HepG2 (cell line): ENCODE results near the gene FUT3. TPM values are rescaled to one million over a fixed set of nuclear protein-coding genes. Genes with fewer than 3 reads are reported as not detected.
A peak's percentile ranks its signal among the peaks of the same experiment; 100 is the strongest.

ENCODE experiments used
- BATF2 ChIP-seq: sonication (generic); formaldehyde crosslinking; IDR thresholded peaks from 2 replicates; pipeline ENCODE4 v1.8.0; 2022; ENCODE audit warnings: mild to moderate bottlenecking, missing genetic modification reagents, moderate library complexity
- ETV5 ChIP-seq: IDR thresholded peaks from 2 replicates; pipeline ENCODE4 v1.6.1; 2018; ENCODE audit warnings: missing biosample characterization, missing genetic modification reagents, inconsistent platforms, borderline replicate concordance
- HMGXB4 ChIP-seq, 2 experiments: sonication (generic) in 1 of 2; formaldehyde crosslinking in 1 of 2; IDR thresholded peaks; 2 replicates each; pipeline versions ENCODE4 v1.4.0 to v1.6.1; 2018 to 2020; ENCODE audit warnings: missing genetic modification reagents in 2 of 2, borderline replicate concordance in 1 of 2, low read depth in 1 of 2, mild to moderate bottlenecking in 1 of 2, missing biosample characterization in 1 of 2
- KLF6 ChIP-seq: IDR thresholded peaks from 2 replicates; pipeline ENCODE4 v1.8.0; 2016; ENCODE audit warnings: missing biosample characterization, missing genetic modification reagents
- SAFB2 ChIP-seq: sonication (generic); formaldehyde crosslinking; IDR thresholded peaks from 2 replicates; pipeline ENCODE4 v1.5.1; 2020; ENCODE audit warnings: missing genetic modification reagents, low read depth, mild to moderate bottlenecking, borderline replicate concordance
- SALL2 ChIP-seq: sonication (generic); formaldehyde crosslinking; IDR thresholded peaks from 2 replicates; pipeline ENCODE4 v1.8.1; 2023; ENCODE audit warnings: mild to moderate bottlenecking, missing genetic modification reagents, inconsistent platforms
- SOX13 ChIP-seq, 3 experiments: fragments of 450-650 bp in 1 of 3; sonication (generic) in 1 of 3; formaldehyde crosslinking in 1 of 3; IDR thresholded peaks in 2 of 3; conservative IDR thresholded peaks in 1 of 3; 2 replicates each; pipeline versions ENCODE4 v1.5.0 to v1.6.1; 2016 to 2020; ENCODE audit warnings: antibody characterized with exemption in 1 of 3, mild to moderate bottlenecking in 1 of 3, missing compliant biosample characterization in 1 of 3, missing genetic modification reagents in 1 of 3, moderate library complexity in 1 of 3
- STAT5B ChIP-seq: sonication (generic); formaldehyde crosslinking; IDR thresholded peaks from 2 replicates; pipeline ENCODE4 v1.4.0; 2020; ENCODE audit warnings: missing genetic modification reagents
- ZC3H13 ChIP-seq: sonication (generic); formaldehyde crosslinking; IDR thresholded peaks from 2 replicates; pipeline ENCODE4 v1.8.1; 2023; ENCODE audit warnings: mild to moderate bottlenecking, missing genetic modification reagents, moderate library complexity
- ZNF572 ChIP-seq: sonication (generic); formaldehyde crosslinking; IDR thresholded peaks from 2 replicates; pipeline ENCODE4 v1.5.1; 2020; ENCODE audit warnings: mild to moderate bottlenecking, missing genetic modification reagents
- ZNF816 ChIP-seq: sonication (generic); formaldehyde crosslinking; IDR thresholded peaks from 2 replicates; pipeline ENCODE4 v1.8.0; 2022; ENCODE audit warnings: missing genetic modification reagents, mild to moderate bottlenecking, borderline replicate concordance
- polyA plus RNA-seq, 8 experiments: library from polyadenylated mRNA; depleted of rRNA in 3 of 8; stranded (reverse) in 7 of 8; unstranded in 1 of 8; fragments of >200 nt; fragmentation: Illumina TruSeq in 4 of 8; extraction: Trizol in 4 of 8; gene quantifications; 2 replicates each; pipeline versions ENCODE4 v1.2.1 to v1.2.3, GENCODE V29; 2011 to 2016; ENCODE audit warnings: low read depth in 4 of 8, missing spikeins in 1 of 8, mixed read lengths in 1 of 8; ENCODE audit not compliant: insufficient read depth in 1 of 8
- total RNA-seq, 5 experiments: library from RNA; depleted of rRNA; stranded (reverse); fragments of >200 nt; fragmentation: Illumina TruSeq; extraction: Trizol; gene quantifications; 2 replicates each; pipeline ENCODE4 v1.2.3, GENCODE V29; 2016; ENCODE audit warnings: low read depth in 1 of 5
- TF ChIP-seq, protein P1 (sequence below): sonication (generic); formaldehyde crosslinking; IDR thresholded peaks from 2 replicates; pipeline ENCODE4 v1.4.0; 2020; ENCODE audit warnings: missing genetic modification reagents
- TF ChIP-seq, protein P2 (sequence below): sonication (generic); formaldehyde crosslinking; IDR thresholded peaks from 2 replicates; pipeline ENCODE4 v1.4.0; 2020; ENCODE audit warnings: low read depth, mild to moderate bottlenecking, missing genetic modification reagents
- TF ChIP-seq, protein P3 (sequence below): sonication (generic); formaldehyde crosslinking; IDR thresholded peaks from 2 replicates; pipeline ENCODE4 v1.5.0; 2020; ENCODE audit warnings: mild to moderate bottlenecking, missing genetic modification reagents, borderline replicate concordance
- TF ChIP-seq, protein P4 (sequence below): sonication (generic); formaldehyde crosslinking; IDR thresholded peaks from 2 replicates; pipeline ENCODE4 v1.4.0; 2020; ENCODE audit warnings: missing genetic modification reagents, borderline replicate concordance

FUT3 gene
- total and polyA plus RNA-seq, 2 of the 13 experiments (the other 11 are each of a cell fraction or from before 2014, with no cell fraction given) = 0.53 to 1.1 TPM

GRCh38 chr19:5800361-5801270 is 50.6 kb downstream of the FUT3 start (continued):
- TF ChIP-seq HMGXB4 (CRISPR knock-in tag; IDR thresholded peaks at IDR 0.05; ENCODE audit: borderline replicate concordance in 1 of 2, low read depth in 1 of 2) = no peak
- TF ChIP-seq ZC3H13 (CRISPR knock-in tag) = no peak
- TF ChIP-seq, protein P1, sequence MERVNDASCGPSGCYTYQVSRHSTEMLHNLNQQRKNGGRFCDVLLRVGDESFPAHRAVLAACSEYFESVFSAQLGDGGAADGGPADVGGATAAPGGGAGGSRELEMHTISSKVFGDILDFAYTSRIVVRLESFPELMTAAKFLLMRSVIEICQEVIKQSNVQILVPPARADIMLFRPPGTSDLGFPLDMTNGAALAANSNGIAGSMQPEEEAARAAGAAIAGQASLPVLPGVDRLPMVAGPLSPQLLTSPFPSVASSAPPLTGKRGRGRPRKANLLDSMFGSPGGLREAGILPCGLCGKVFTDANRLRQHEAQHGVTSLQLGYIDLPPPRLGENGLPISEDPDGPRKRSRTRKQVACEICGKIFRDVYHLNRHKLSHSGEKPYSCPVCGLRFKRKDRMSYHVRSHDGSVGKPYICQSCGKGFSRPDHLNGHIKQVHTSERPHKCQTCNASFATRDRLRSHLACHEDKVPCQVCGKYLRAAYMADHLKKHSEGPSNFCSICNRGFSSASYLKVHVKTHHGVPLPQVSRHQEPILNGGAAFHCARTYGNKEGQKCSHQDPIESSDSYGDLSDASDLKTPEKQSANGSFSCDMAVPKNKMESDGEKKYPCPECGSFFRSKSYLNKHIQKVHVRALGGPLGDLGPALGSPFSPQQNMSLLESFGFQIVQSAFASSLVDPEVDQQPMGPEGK = peak; percentile 65
- TF ChIP-seq, protein P2, sequence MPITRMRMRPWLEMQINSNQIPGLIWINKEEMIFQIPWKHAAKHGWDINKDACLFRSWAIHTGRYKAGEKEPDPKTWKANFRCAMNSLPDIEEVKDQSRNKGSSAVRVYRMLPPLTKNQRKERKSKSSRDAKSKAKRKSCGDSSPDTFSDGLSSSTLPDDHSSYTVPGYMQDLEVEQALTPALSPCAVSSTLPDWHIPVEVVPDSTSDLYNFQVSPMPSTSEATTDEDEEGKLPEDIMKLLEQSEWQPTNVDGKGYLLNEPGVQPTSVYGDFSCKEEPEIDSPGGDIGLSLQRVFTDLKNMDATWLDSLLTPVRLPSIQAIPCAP (CRISPR knock-in tag) = no peak
- TF ChIP-seq SOX13 (IDR thresholded peaks at IDR 0.05) = no peak
- no peak for TF ChIP-seq SOX13 (CRISPR knock-in tag; conservative IDR thresholded peaks at IDR 0.05 in 1 of 2, IDR thresholded peaks at IDR 0.05 in 1 of 2)
- no peak for TF ChIP-seq KLF6
- no peak for TF ChIP-seq STAT5B (CRISPR knock-in tag)
- TF ChIP-seq, protein P3, sequence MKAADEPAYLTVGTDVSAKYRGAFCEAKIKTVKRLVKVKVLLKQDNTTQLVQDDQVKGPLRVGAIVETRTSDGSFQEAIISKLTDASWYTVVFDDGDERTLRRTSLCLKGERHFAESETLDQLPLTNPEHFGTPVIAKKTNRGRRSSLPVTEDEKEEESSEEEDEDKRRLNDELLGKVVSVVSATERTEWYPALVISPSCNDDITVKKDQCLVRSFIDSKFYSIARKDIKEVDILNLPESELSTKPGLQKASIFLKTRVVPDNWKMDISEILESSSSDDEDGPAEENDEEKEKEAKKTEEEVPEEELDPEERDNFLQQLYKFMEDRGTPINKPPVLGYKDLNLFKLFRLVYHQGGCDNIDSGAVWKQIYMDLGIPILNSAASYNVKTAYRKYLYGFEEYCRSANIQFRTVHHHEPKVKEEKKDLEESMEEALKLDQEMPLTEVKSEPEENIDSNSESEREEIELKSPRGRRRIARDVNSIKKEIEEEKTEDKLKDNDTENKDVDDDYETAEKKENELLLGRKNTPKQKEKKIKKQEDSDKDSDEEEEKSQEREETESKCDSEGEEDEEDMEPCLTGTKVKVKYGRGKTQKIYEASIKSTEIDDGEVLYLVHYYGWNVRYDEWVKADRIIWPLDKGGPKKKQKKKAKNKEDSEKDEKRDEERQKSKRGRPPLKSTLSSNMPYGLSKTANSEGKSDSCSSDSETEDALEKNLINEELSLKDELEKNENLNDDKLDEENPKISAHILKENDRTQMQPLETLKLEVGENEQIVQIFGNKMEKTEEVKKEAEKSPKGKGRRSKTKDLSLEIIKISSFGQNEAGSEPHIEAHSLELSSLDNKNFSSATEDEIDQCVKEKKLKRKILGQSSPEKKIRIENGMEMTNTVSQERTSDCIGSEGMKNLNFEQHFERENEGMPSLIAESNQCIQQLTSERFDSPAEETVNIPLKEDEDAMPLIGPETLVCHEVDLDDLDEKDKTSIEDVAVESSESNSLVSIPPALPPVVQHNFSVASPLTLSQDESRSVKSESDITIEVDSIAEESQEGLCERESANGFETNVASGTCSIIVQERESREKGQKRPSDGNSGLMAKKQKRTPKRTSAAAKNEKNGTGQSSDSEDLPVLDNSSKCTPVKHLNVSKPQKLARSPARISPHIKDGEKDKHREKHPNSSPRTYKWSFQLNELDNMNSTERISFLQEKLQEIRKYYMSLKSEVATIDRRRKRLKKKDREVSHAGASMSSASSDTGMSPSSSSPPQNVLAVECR (CRISPR knock-in tag) = peak; percentile 39; the same call in 1 of the 2 replicates
- TF ChIP-seq SAFB2 = no peak
- no peak for TF ChIP-seq ETV5 (CRISPR knock-in tag)
- TF ChIP-seq, protein P4, sequence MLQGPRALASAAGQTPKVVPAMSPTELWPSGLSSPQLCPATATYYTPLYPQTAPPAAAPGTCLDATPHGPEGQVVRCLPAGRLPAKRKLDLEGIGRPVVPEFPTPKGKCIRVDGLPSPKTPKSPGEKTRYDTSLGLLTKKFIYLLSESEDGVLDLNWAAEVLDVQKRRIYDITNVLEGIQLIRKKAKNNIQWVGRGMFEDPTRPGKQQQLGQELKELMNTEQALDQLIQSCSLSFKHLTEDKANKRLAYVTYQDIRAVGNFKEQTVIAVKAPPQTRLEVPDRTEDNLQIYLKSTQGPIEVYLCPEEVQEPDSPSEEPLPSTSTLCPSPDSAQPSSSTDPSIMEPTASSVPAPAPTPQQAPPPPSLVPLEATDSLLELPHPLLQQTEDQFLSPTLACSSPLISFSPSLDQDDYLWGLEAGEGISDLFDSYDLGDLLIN (CRISPR knock-in tag) = no peak
- TF ChIP-seq ZNF816 = no peak
- TF ChIP-seq ZNF572 (CRISPR knock-in tag) = no peak
- TF ChIP-seq BATF2 (CRISPR knock-in tag) = no peak
- no peak for TF ChIP-seq SALL2 (CRISPR knock-in tag)
